Ammon's horn (tissue), 1 donor: ENCODE data around the gene SNAP29.
"Not testable (repeated sequence)": the region's sequence is repeated elsewhere in the genome, so short reads cannot be mapped to it uniquely, and the experiment has no call there.

ENCODE experiments used
- DNase-seq: peaks from one replicate; pipeline ENCODE4 v3.0.0-alpha.2; 2016; ENCODE audit warnings: low spot score

The SNAP29 gene

GRCh38 chr22:20901093-20902033 is 42.6 kb downstream of the SNAP29 start:
- DNase-seq = not testable (repeated sequence)

GRCh38 chr22:20903093-20903492 is 44.3 kb downstream of the SNAP29 start:
- no peak for DNase-seq

- no peak for DNase-seq
These were observed 45.5 kb downstream of the SNAP29 start for GRCh38 chr22:20904008-20904979.

- DNase-seq = no peak
These were observed 46.2 kb downstream of the SNAP29 start for GRCh38 chr22:20904980-20905355.

- no peak for DNase-seq
These were observed 46.9 kb downstream of the SNAP29 start for GRCh38 chr22:20905415-20906386.

GRCh38 chr22:20906387-20906767 is 47.6 kb downstream of the SNAP29 start:
- DNase-seq = no peak

- DNase-seq = not testable (repeated sequence)
These were observed 49.9 kb downstream of the SNAP29 start for GRCh38 chr22:20908717-20909116.

GRCh38 chr22:20909543-20910303 is 50.9 kb downstream of the SNAP29 start:
- DNase-seq = no peak

GRCh38 chr22:20912494-20912893 is 53.7 kb downstream of the SNAP29 start:
- DNase-seq = no peak

- peak; percentile 98 for DNase-seq
These were observed 58.4 kb downstream of the SNAP29 start, which contains the start of gene CRKL for GRCh38 chr22:20916916-20917810. Gene CRKL, plus strand, starts transcription at chr22:20917407. Its CDS starts 528 bp downstream, at chr22:20917935.

- DNase-seq = no peak
These were observed 59.9 kb downstream of the SNAP29 start for GRCh38 chr22:20918663-20919218.

- DNase-seq = no peak
These were observed 60.9 kb downstream of the SNAP29 start for GRCh38 chr22:20919718-20920117.

- no peak for DNase-seq
These were observed 62.0 kb downstream of the SNAP29 start for GRCh38 chr22:20920881-20921203.

- DNase-seq = no peak
These were observed 63.4 kb downstream of the SNAP29 start for GRCh38 chr22:20922141-20922751.

GRCh38 chr22:20926243-20926642 is 67.4 kb downstream of the SNAP29 start:
- DNase-seq = no peak

- DNase-seq = no peak
These were observed 69.2 kb downstream of the SNAP29 start for GRCh38 chr22:20927940-20928572.

- DNase-seq = no peak
These were observed 69.8 kb downstream of the SNAP29 start for GRCh38 chr22:20928573-20928967.

- no peak for DNase-seq
These were observed 71.2 kb downstream of the SNAP29 start for GRCh38 chr22:20930004-20930403.
